BLaER1 treated with 17β-estradiol and CSF1 and Interleukin-3, amounts not matched to agents 10 nM and 100 nM (cell line): ENCODE data around the gene JMJD1C.

Source experiments
- H3K27ac ChIP-seq, 11 experiments: shearing (Covaris generic); formaldehyde crosslinking; 2 replicates each; pipeline ENCODE4 v1.8.1; 2022
- H3K27me3 ChIP-seq, 11 experiments: shearing (Covaris generic); formaldehyde crosslinking; 2 replicates each; pipeline ENCODE4 v1.8.1; 2022
- H3K36me3 ChIP-seq, 11 experiments: shearing (Covaris generic); formaldehyde crosslinking; 2 replicates each; pipeline ENCODE4 v1.8.1; 2022
- H3K4me1 ChIP-seq, 10 experiments: shearing (Covaris generic); formaldehyde crosslinking; 2 replicates each; pipeline ENCODE4 v1.8.1; 2022
- H3K4me2 ChIP-seq, 11 experiments: shearing (Covaris generic); formaldehyde crosslinking; 2 replicates each; pipeline ENCODE4 v1.8.1; 2022
- H3K4me3 ChIP-seq, 10 experiments: shearing (Covaris generic); formaldehyde crosslinking; 2 replicates each; pipeline ENCODE4 v1.8.1; 2022
- H3K9ac ChIP-seq, 11 experiments: shearing (Covaris generic); formaldehyde crosslinking; 2 replicates each; pipeline ENCODE4 v1.8.1; 2022
- H3K9me3 ChIP-seq, 11 experiments: shearing (Covaris generic); formaldehyde crosslinking; replicated peaks in 1 of 11; 2 replicates each; pipeline ENCODE4 v1.8.1; 2022
- H4K20me1 ChIP-seq, 11 experiments: shearing (Covaris generic); formaldehyde crosslinking; 2 replicates each; pipeline ENCODE4 v1.8.1; 2022
- Cebpa-rat ChIP-seq, 11 experiments: shearing (Covaris generic); IDR thresholded peaks; 2 replicates each; pipeline ENCODE4 v1.8.1; 2022

Gene JMJD1C

GRCh38 chr10:63192826-63193225, 273.0 kb downstream of the JMJD1C start:
- Histone ChIP-seq H3K27ac (no peak overlapping the region), H4K20me1 (peaks cover 0 to 34% (median 15%) of the 10 kb centered on the region in 11 experiments; a peak in 9 of 22 replicates), H3K4me1 (no peaks in the 10 kb centered on the region), H3K9me3 (no peaks in the 10 kb centered on the region), H3K27me3 (no peaks in the 10 kb centered on the region), H3K9ac (no peak overlapping the region), H3K4me2 (no peak overlapping the region), H3K4me3 (no peak overlapping the region), H3K36me3 (peaks cover 96 to 100% (median 100%) of the 10 kb centered on the region in 11 experiments)
- no peak for TF ChIP-seq Cebpa-rat (IDR thresholded peaks at IDR 0.05)

GRCh38 chr10:63175534-63175933, 290.2 kb downstream of the JMJD1C start:
- H3K9ac ChIP-seq = peak overlapping the region in 1 of 11 experiments; percentile 29; a peak in 1 of 22 replicates
- no peak overlapping the region for H3K4me2 ChIP-seq
- no peaks in the 10 kb centered on the region for H3K27me3 ChIP-seq
- no peak overlapping the region for H3K27ac ChIP-seq
- no peak for TF ChIP-seq Cebpa-rat (IDR thresholded peaks at IDR 0.05)
- peaks cover 9 to 65% (median 19%) of the 10 kb centered on the region in 10 experiments; a peak in 18 of 20 replicates for H3K4me1 ChIP-seq
- peaks cover 0 to 70% (median 22%) of the 10 kb centered on the region in 11 experiments; a peak in 12 of 22 replicates for H4K20me1 ChIP-seq
- peaks cover 70 to 100% (median 92%) of the 10 kb centered on the region in 11 experiments for H3K36me3 ChIP-seq
- no peak overlapping the region for H3K4me3 ChIP-seq
- no peaks in the 10 kb centered on the region for H3K9me3 ChIP-seq

GRCh38 chr10:63173468-63174232, 292.1 kb downstream of the JMJD1C start:
- H3K9me3 ChIP-seq = no peaks in the 10 kb centered on the region
- H3K4me1 ChIP-seq = peaks cover 9 to 70% (median 19%) of the 10 kb centered on the region in 10 experiments; a peak in 18 of 20 replicates
- peaks cover 0 to 81% (median 22%) of the 10 kb centered on the region in 11 experiments; a peak in 12 of 22 replicates for H4K20me1 ChIP-seq
- no peak overlapping the region for H3K4me3 ChIP-seq
- peak overlapping the region in 3 of 11 experiments; percentile 7 to 44 (median 44); a peak in 3 of 22 replicates for H3K27ac ChIP-seq
- H3K36me3 ChIP-seq = peaks cover 70 to 100% (median 92%) of the 10 kb centered on the region in 11 experiments
- no peak overlapping the region for H3K9ac ChIP-seq
- no peaks in the 10 kb centered on the region for H3K27me3 ChIP-seq
- H3K4me2 ChIP-seq = peak overlapping the region in 7 of 11 experiments; percentile 23 to 92 (median 65); a peak in 14 of 22 replicates
- no peak for TF ChIP-seq Cebpa-rat (IDR thresholded peaks at IDR 0.05)

- Histone ChIP-seq H3K36me3 (peaks cover 66 to 100% (median 87%) of the 10 kb centered on the region in 11 experiments), H3K9me3 (no peaks in the 10 kb centered on the region), H3K9ac (no peak overlapping the region), H3K27me3 (no peaks in the 10 kb centered on the region), H4K20me1 (peaks cover 0 to 79% (median 22%) of the 10 kb centered on the region in 11 experiments; a peak in 13 of 22 replicates), H3K27ac (no peak overlapping the region), H3K4me3 (no peak overlapping the region), H3K4me2 (no peak overlapping the region), H3K4me1 (peaks cover 9 to 62% (median 19%) of the 10 kb centered on the region in 10 experiments; a peak in 18 of 20 replicates)
- no peak for TF ChIP-seq Cebpa-rat (IDR thresholded peaks at IDR 0.05)
Measured at GRCh38 chr10:63171926-63172325, 293.9 kb downstream of the JMJD1C start.

- Histone ChIP-seq H3K4me1 (peaks cover 9 to 56% (median 19%) of the 10 kb centered on the region in 10 experiments; a peak in 18 of 20 replicates), H4K20me1 (peaks cover 0 to 80% (median 26%) of the 10 kb centered on the region in 11 experiments; a peak in 13 of 22 replicates), H3K27me3 (no peaks in the 10 kb centered on the region), H3K36me3 (peaks cover 64 to 100% (median 85%) of the 10 kb centered on the region in 11 experiments), H3K9ac (no peak overlapping the region), H3K9me3 (no peaks in the 10 kb centered on the region), H3K27ac (no peak overlapping the region), H3K4me2 (no peak overlapping the region), H3K4me3 (no peak overlapping the region)
- TF ChIP-seq Cebpa-rat (IDR thresholded peaks at IDR 0.05) = no peak
Measured at GRCh38 chr10:63171255-63171855, 294.4 kb downstream of the JMJD1C start.

- peaks cover 0 to 79% (median 33%) of the 10 kb centered on the region in 11 experiments; a peak in 13 of 22 replicates for H4K20me1 ChIP-seq
- peaks cover 9 to 39% (median 17%) of the 10 kb centered on the region in 10 experiments; a peak in 18 of 20 replicates for H3K4me1 ChIP-seq
- no peak for TF ChIP-seq Cebpa-rat (IDR thresholded peaks at IDR 0.05)
- no peaks in the 10 kb centered on the region for H3K27me3 ChIP-seq
- H3K9ac ChIP-seq = no peak overlapping the region
- H3K36me3 ChIP-seq = peaks cover 65 to 100% (median 87%) of the 10 kb centered on the region in 11 experiments
- no peak overlapping the region for H3K4me2 ChIP-seq
- H3K27ac ChIP-seq = no peak overlapping the region
- no peaks in the 10 kb centered on the region for H3K9me3 ChIP-seq
- no peak overlapping the region for H3K4me3 ChIP-seq
Measured at GRCh38 chr10:63169624-63170023, 296.2 kb downstream of the JMJD1C start.

- Histone ChIP-seq H3K36me3 (peaks cover 70 to 100% (median 90%) of the 10 kb centered on the region in 11 experiments), H3K4me2 (no peak overlapping the region), H3K27me3 (no peaks in the 10 kb centered on the region), H3K27ac (no peak overlapping the region), H3K9ac (peak overlapping the region in 1 of 11 experiments; percentile 23; a peak in 1 of 22 replicates), H4K20me1 (peaks cover 0 to 79% (median 27%) of the 10 kb centered on the region in 11 experiments; a peak in 13 of 22 replicates), H3K4me3 (no peak overlapping the region), H3K4me1 (peaks cover 2 to 32% (median 11%) of the 10 kb centered on the region in 10 experiments; a peak in 16 of 20 replicates), H3K9me3 (no peaks in the 10 kb centered on the region)
- TF ChIP-seq Cebpa-rat (IDR thresholded peaks at IDR 0.05) = no peak
Measured at GRCh38 chr10:63168821-63169462, 296.8 kb downstream of the JMJD1C start.

GRCh38 chr10:63166742-63167258, 299.0 kb downstream of the JMJD1C start:
- no peak overlapping the region for H3K9ac ChIP-seq
- no peak for TF ChIP-seq Cebpa-rat (IDR thresholded peaks at IDR 0.05)
- H3K36me3 ChIP-seq = peaks cover 64 to 87% (median 79%) of the 10 kb centered on the region in 11 experiments
- no peak overlapping the region for H3K27ac ChIP-seq
- no peaks in the 10 kb centered on the region for H3K9me3 ChIP-seq
- no peaks in the 10 kb centered on the region for H3K27me3 ChIP-seq
- H4K20me1 ChIP-seq = peaks cover 0 to 59% (median 13%) of the 10 kb centered on the region in 11 experiments; a peak in 10 of 22 replicates
- H3K4me1 ChIP-seq = peaks cover 0 to 13% (median 0%) of the 10 kb centered on the region in 10 experiments; a peak in 3 of 20 replicates
- H3K4me2 ChIP-seq = no peak overlapping the region
- no peak overlapping the region for H3K4me3 ChIP-seq
